SU-DHL-6 (cell line): ENCODE results near the gene CCDC27.

Experiments used
- EZH2phosphoT487 ChIP-seq: fragments of 200-600 bp; sonication (generic), shearing (Covaris generic); conservative IDR thresholded peaks from 2 replicates; pipeline ENCODE4 v1.6.1; 2018; ENCODE audit warnings: mild to moderate bottlenecking, antibody characterized with exemption, low read length, moderate library complexity, mixed read lengths
- TF ChIP-seq, protein P1 (sequence below): fragments of 200-600 bp; sonication (generic); IDR thresholded peaks from one replicate; pipeline ENCODE4 v1.5.1; 2017; ENCODE audit warnings: antibody characterized with exemption, mild to moderate bottlenecking, low read length, moderate library complexity; ENCODE audit not compliant: insufficient read depth, poor library complexity, severe bottlenecking

DNA sequence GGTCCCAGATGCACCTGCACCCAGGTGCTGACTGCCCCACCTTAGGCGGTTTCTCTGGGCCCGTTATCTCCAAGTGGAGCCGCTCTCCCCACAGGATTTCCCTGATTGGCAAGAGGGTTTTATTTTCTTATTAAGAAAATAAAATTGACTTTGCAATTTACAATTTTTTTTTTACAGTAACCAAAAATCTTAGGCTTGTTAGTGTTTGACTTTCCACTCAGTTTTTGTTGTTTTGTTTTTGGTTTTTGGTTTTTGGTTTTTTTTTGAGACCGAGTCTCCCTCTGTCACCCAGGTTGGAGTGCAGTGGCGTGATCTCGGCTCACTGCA lies 4.8 kb upstream of the CCDC27 start:
- TF ChIP-seq, protein P1, sequence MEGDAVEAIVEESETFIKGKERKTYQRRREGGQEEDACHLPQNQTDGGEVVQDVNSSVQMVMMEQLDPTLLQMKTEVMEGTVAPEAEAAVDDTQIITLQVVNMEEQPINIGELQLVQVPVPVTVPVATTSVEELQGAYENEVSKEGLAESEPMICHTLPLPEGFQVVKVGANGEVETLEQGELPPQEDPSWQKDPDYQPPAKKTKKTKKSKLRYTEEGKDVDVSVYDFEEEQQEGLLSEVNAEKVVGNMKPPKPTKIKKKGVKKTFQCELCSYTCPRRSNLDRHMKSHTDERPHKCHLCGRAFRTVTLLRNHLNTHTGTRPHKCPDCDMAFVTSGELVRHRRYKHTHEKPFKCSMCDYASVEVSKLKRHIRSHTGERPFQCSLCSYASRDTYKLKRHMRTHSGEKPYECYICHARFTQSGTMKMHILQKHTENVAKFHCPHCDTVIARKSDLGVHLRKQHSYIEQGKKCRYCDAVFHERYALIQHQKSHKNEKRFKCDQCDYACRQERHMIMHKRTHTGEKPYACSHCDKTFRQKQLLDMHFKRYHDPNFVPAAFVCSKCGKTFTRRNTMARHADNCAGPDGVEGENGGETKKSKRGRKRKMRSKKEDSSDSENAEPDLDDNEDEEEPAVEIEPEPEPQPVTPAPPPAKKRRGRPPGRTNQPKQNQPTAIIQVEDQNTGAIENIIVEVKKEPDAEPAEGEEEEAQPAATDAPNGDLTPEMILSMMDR, result no peak
- no peak for TF ChIP-seq EZH2phosphoT487
